Gastrocnemius medialis (tissue), 4 donors: ENCODE data around the gene AMZ1.

ENCODE experiments used
- CTCF ChIP-seq, 5 experiments: fragments of 450-650 bp in 3 of 5; fragments of 200-600 bp in 2 of 5; sonication (generic) in 2 of 5; IDR thresholded peaks in 4 of 5; conservative IDR thresholded peaks in 1 of 5; 1 replicate in 4 of 5; 2 replicates in 1 of 5; pipeline ENCODE4 v1.5.1; 2016 to 2019; ENCODE audit warnings: antibody characterized with exemption in 5 of 5, mild to moderate bottlenecking in 3 of 5, moderate library complexity in 3 of 5
- POLR2A ChIP-seq, 2 donors: fragments of 450-650 bp; IDR thresholded peaks; one replicate each; pipeline ENCODE4 v1.6.1; 2017; ENCODE audit warnings: antibody characterized with exemption in 2 of 2, mild to moderate bottlenecking in 2 of 2, moderate library complexity in 2 of 2

- peak; percentile 37 to 78 (median 71) for TF ChIP-seq CTCF (IDR thresholded peaks at IDR 0.05 in 4 of 5, conservative IDR thresholded peaks at IDR 0.05 in 1 of 5)
- TF ChIP-seq POLR2A (IDR thresholded peaks at IDR 0.05): no peak
Observed at GRCh38 chr7:2670720-2671391, 17.1 kb upstream of the AMZ1 start.
